NCI-H2081 (cell line): ENCODE data around the gene ARVCF.

Experiments used
- DNase-seq, 2 experiments: peaks; one replicate each; lab custom pipeline; 2025; lab: John Stamatoyannopoulos, UW

The ARVCF gene

GRCh38 chr22:20031732-20032406 lies 15.2 kb upstream of the ARVCF start:
- no peak for DNase-seq

DNA sequence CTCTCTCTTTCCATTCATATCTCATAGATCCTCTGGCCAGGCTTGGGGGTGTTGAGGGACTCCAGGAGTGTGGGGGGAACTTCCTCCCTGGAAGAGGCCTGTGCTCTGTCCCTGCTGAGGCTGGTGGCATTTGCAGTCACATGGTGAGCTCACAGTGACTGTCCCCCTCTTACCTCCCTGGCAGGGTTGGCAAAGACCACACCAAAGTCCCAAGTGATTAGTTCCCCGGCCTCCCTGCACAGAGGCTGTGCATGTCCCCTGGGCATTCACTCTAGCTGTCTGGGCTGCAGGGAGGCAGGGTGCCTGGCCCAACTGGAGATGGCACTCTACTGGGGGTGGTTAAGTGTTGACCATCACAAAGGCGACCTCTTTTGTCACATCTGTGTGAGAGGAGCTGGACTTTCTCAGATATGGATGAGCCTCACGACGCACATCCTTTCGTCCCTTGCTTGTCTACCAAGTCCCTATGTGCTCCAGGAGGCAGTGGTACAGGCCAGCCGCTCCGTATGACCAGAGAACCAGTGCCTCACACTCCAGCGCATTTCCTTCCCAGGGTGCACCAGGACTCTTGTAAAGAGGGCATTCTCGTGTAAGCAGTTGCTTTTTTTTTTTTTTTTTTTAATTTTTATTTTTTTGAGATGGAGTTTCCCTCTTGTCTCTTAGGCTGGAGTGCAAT lies 13.1 kb upstream of the ARVCF start:
- no peak for DNase-seq

GRCh38 chr22:20028855-20029549 lies 12.4 kb upstream of the ARVCF start:
- DNase-seq, result no peak

GRCh38 chr22:20027966-20028854 lies 11.6 kb upstream of the ARVCF start:
- no peak for DNase-seq

DNA sequence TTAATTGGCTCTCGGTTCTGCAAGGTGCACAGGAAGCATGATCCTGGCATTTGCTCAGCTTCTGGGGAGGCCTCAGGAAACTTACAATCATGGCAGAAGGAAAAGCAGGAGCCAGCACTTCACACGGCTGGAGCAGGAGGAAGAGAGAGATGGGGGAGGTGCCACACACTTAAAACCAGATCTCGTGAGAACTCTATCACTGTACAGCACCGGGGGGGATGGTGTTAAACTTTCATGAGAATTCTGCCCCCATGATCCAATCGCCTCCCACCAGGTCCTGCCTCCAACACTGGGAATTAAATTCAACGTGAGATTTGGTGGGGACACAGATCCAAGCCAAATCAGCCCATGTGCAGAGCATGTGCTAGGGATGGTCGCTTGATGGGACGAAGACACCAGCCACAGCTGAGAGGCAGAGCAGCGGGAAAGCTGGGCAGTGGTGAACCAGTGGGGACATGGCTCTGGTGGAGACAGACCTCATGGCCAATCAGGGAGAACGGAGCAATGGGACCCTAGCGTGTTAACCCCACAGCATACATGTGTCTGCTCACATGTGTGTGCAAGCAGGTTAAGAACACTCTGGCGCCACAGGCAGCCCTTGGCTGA lies 10.5 kb upstream of the ARVCF start:
- DNase-seq, result no peak

GRCh38 chr22:20026204-20026908 lies 9.7 kb upstream of the ARVCF start:
- no peak for DNase-seq

DNA sequence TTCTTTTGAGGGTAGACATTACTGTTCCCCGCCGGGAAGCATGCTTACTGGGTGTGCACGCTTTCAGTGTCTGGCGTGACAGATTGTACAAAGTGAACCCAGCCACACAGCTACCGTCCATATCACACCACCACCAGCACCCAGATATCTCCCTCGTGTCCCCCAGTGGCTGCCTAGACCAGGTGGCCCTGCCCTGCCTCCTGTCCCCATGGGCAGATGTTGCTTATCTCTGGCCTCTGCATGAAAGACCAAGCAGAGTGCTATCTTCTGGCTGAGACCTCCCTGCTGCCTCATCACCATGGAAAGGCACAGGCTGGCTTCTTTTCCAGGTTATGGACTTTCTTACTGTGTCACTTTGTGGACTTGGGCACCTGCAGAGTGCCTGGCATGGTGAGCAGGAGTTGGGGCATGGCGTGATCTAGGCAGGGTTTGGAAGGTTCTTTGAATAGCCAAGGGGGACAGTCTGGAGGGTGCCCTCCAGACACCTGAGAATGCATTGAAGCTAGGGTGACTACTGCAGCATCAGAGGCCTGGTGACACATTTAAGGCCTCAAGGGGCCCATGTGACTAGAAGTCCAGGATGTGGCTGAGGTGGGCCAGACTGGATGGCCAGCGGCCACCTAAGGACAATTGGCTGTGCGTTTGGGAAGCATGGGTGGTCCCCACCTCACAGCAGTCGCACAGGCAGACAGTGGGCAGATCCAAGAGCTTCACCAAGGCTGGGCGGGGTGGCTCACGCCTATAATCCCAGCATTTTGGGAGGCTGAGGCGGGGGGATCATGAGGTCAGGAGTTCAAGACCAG lies 9.0 kb upstream of the ARVCF start:
- no peak for DNase-seq

- DNase-seq, result no peak
Measured at GRCh38 chr22:20024650-20025397, 8.2 kb upstream of the ARVCF start.

- no peak for DNase-seq
Measured at GRCh38 chr22:20024225-20024624, 7.6 kb upstream of the ARVCF start.

GRCh38 chr22:20022978-20023613 lies 6.5 kb upstream of the ARVCF start:
- DNase-seq, result no peak

- no peak for DNase-seq
Measured at GRCh38 chr22:20022231-20022977, 5.8 kb upstream of the ARVCF start.

GRCh38 chr22:20021196-20022181 lies 4.9 kb upstream of the ARVCF start:
- no peak for DNase-seq

- DNase-seq, result peak; percentile 82 to 85
Measured at GRCh38 chr22:20020533-20021195, 4.0 kb upstream of the ARVCF start, which contains the start of gene TANGO2. Gene TANGO2, plus strand, starts transcription at chr22:20021110. Its CDS starts 15,689 bp downstream, at chr22:20036799.

GRCh38 chr22:20019661-20020532 lies 3.3 kb upstream of the ARVCF start:
- DNase-seq, result no peak

- DNase-seq, result no peak
Measured at GRCh38 chr22:20018001-20018400, 1.4 kb upstream of the ARVCF start.

- no peak for DNase-seq
Measured at GRCh38 chr22:20017622-20017958, 967 bp upstream of the ARVCF start.
